IMR-90 (cell line): Measurements from ENCODE around the gene MND1. TPM values are rescaled to one million over a fixed set of nuclear protein-coding genes. Genes with fewer than 3 reads are reported as not detected.

Experiments
- ATAC-seq: fragments of 200-7000 bp; cut with Tn5 transposase; 2 replicates; pipeline ENCODE4 v1.9.1; 2020; ENCODE audit warnings: low read depth, mild to moderate bottlenecking, moderate library complexity
- BruUV-seq: library from RNA; stranded (reverse); fragments of 400-500 nt; replicated peaks from 2 replicates; lab custom pipeline; 2021; lab: Mats Ljungman, UMichigan
- CTCF ChIA-PET: fragments of 300-600 bp; formaldehyde crosslinking; extraction: SDS; loops from one replicate; lab custom pipeline; 2021; ENCODE audit warnings: antibody characterized with exemption; lab: Yijun Ruan, JAX
- POLR2A ChIA-PET: fragments of 300-600 bp; sonication (Branson Sonifier 250); formaldehyde crosslinking; loops from one replicate; lab custom pipeline; 2022; ENCODE audit warnings: antibody characterized with exemption; ENCODE audit not compliant: unreplicated experiment; lab: Charles Lee
- DNase-seq: peaks from one replicate; pipeline ENCODE4 v3.0.0; 2013
- H2AFZ ChIP-seq: replicated peaks from 2 replicates; pipeline ENCODE3; 2013; ENCODE audit warnings: low read length, mild to moderate bottlenecking; ENCODE audit not compliant: poor library complexity
- H2AK5ac ChIP-seq: 2 replicates; pipeline ENCODE4 v1.6.1; 2013; ENCODE audit warnings: low read depth, low read length, inconsistent platforms
- H2AK9ac ChIP-seq: replicated peaks from 2 replicates; pipeline ENCODE3; 2013; ENCODE audit warnings: mild to moderate bottlenecking, low read depth, low read length, moderate library complexity; ENCODE audit not compliant: poor library complexity
- H2BK120ac ChIP-seq: 2 replicates; pipeline ENCODE4 v1.6.1; 2013; ENCODE audit warnings: low read depth, low read length, inconsistent platforms
- H2BK15ac ChIP-seq: 3 replicates; pipeline ENCODE4 v1.6.1; 2013; ENCODE audit warnings: low read depth, low read length, inconsistent platforms
- H2BK20ac ChIP-seq: 2 replicates; pipeline ENCODE4 v1.6.1; 2013; ENCODE audit warnings: low read depth, mild to moderate bottlenecking, inconsistent platforms, low read length, moderate library complexity
- H2BK5ac ChIP-seq: 2 replicates; pipeline ENCODE4 v1.6.1; 2013; ENCODE audit warnings: mild to moderate bottlenecking, low read depth, low read length, inconsistent platforms; ENCODE audit not compliant: poor library complexity, severe bottlenecking
- H3K14ac ChIP-seq: replicated peaks from 2 replicates; pipeline ENCODE4 v1.6.1; 2013; ENCODE audit warnings: low read depth, low read length, inconsistent platforms
- H3K18ac ChIP-seq: 2 replicates; pipeline ENCODE4 v1.6.1; 2013; ENCODE audit warnings: low read depth, low read length, control low read depth
- H3K23ac ChIP-seq: 2 replicates; pipeline ENCODE4 v1.6.1; 2013; ENCODE audit warnings: low read depth, low read length, inconsistent platforms
- H3K27ac ChIP-seq: 2 replicates; pipeline ENCODE4 v1.5.1; 2013; ENCODE audit warnings: mild to moderate bottlenecking, control low read depth, low read length; ENCODE audit not compliant: insufficient read depth
- H3K27me3 ChIP-seq: 2 replicates; pipeline ENCODE4 v1.6.1; 2013; ENCODE audit warnings: low read length; ENCODE audit not compliant: control insufficient read depth, insufficient read depth
- H3K36me3 ChIP-seq: 2 replicates; pipeline ENCODE4 v1.6.1; 2013; ENCODE audit warnings: low read length, mixed read lengths; ENCODE audit not compliant: control insufficient read depth, insufficient read depth
- H3K4ac ChIP-seq: 2 replicates; pipeline ENCODE4 v1.6.1; 2013; ENCODE audit warnings: low read depth, low read length, inconsistent platforms
- H3K4me1 ChIP-seq: 2 replicates; pipeline ENCODE4 v1.6.1; 2013; ENCODE audit warnings: low read length, mixed read lengths; ENCODE audit not compliant: control insufficient read depth, insufficient read depth
- H3K4me2 ChIP-seq: 2 replicates; pipeline ENCODE4 v1.6.1; 2013; ENCODE audit warnings: low read depth, mild to moderate bottlenecking, control low read depth, low read length, moderate library complexity
- H3K4me3 ChIP-seq: 2 replicates; pipeline ENCODE4 v1.5.1; 2013; ENCODE audit warnings: low read depth, mild to moderate bottlenecking, control low read depth, low read length, moderate library complexity; ENCODE audit not compliant: insufficient read depth
- H3K56ac ChIP-seq: 2 replicates; pipeline ENCODE4 v1.6.1; 2013; ENCODE audit warnings: low read length, inconsistent platforms; ENCODE audit not compliant: insufficient read depth; ENCODE audit errors: extremely low read depth
- H3K79me1 ChIP-seq, 2 experiments: 2 replicates each; pipeline ENCODE4 v1.6.1; 2013; ENCODE audit warnings: low read length in 2 of 2, inconsistent platforms in 1 of 2, low read depth in 1 of 2
- H3K9ac ChIP-seq: 2 replicates; pipeline ENCODE4 v1.6.1; 2013; ENCODE audit warnings: low read depth, low read length, control low read depth
- H3K9me1 ChIP-seq: 2 replicates; pipeline ENCODE4 v1.6.1; 2013; ENCODE audit warnings: low read length, inconsistent platforms; ENCODE audit not compliant: insufficient read depth
- H3K9me3 ChIP-seq: 2 replicates; pipeline ENCODE4 v1.6.1; 2013; ENCODE audit warnings: low read length; ENCODE audit not compliant: control insufficient read depth, insufficient read depth
- H4K20me1 ChIP-seq: 2 replicates; pipeline ENCODE4 v1.6.1; 2013; ENCODE audit warnings: low read length, inconsistent platforms; ENCODE audit not compliant: insufficient read depth
- H4K5ac ChIP-seq: 2 replicates; pipeline ENCODE4 v1.6.1; 2013; ENCODE audit warnings: mild to moderate bottlenecking, low read depth, low read length, control low read depth
- H4K8ac ChIP-seq, 2 experiments: 2 replicates each; pipeline ENCODE4 v1.6.1; 2013; ENCODE audit warnings: low read depth in 2 of 2, low read length in 2 of 2, control low read depth in 1 of 2, inconsistent platforms in 1 of 2
- H4K91ac ChIP-seq: 2 replicates; pipeline ENCODE4 v1.6.1; 2013; ENCODE audit warnings: low read depth, low read length, inconsistent platforms; ENCODE audit not compliant: insufficient read depth
- MAZ ChIP-seq: IDR thresholded peaks from 2 replicates; pipeline ENCODE4 v1.6.1; 2012; ENCODE audit warnings: low read depth, mild to moderate bottlenecking, low read length, improper control_type of control experiment, moderate library complexity, borderline replicate concordance
- RFX5 ChIP-seq: IDR thresholded peaks from 2 replicates; pipeline ENCODE4 v1.8.0; 2012; ENCODE audit warnings: low read depth, mild to moderate bottlenecking, low read length, moderate library complexity
- USF2 ChIP-seq: fragments of 150-350 bp; IDR thresholded peaks from 2 replicates; pipeline ENCODE4 v1.6.1; 2017; ENCODE audit warnings: mild to moderate bottlenecking, antibody characterized with exemption, low read length, low read depth
- WGBS, 2 experiments: methylation state at CpG; one replicate each; pipeline versions ENCODE4 v1.1.5 to v1.1.7; 2013; ENCODE audit warnings: missing lambda C conversion rate in 2 of 2; ENCODE audit not compliant: insufficient read length in 1 of 2; ENCODE audit errors: extremely low coverage in 2 of 2; 5-methylcytosine and 5-hydroxymethylcytosine counted together
- dilution Hi-C: fragments of 300-500 bp; cut with HindIII; formaldehyde crosslinking; loops from one replicate; pipeline ENCODE4 v1.14.3; 2018; ENCODE audit warnings: low sequenced_read_pairs; ENCODE audit not compliant: unreplicated experiment
- in situ Hi-C: fragments of 300-500 bp; cut with MboI; formaldehyde crosslinking; loops from 3 replicates; pipeline ENCODE4 v1.14.3; 2019; ENCODE audit warnings: low sequenced_read_pairs, inconsistent platforms, mixed read lengths
- intact Hi-C: fragments of 100-400 bp; cut with micrococcal nuclease; formaldehyde crosslinking; loops from 2 replicates; pipeline ENCODE4 v1.10.0; 2022
- polyA plus RNA-seq, 3 experiments: library from polyadenylated mRNA; depleted of rRNA; stranded (reverse); fragments of >200 nt; gene quantifications; 2 replicates each; pipeline ENCODE4 v1.2.3, GENCODE V29; 2012; ENCODE audit warnings: low replicate concordance in 1 of 3
- total RNA-seq: library from RNA; depleted of rRNA; stranded (reverse); fragments of >200 nt; gene quantifications from 2 replicates; pipeline ENCODE4 v1.2.3, GENCODE V29; 2012

The MND1 gene
- total and polyA plus RNA-seq, 2 of the 4 experiments (the other 2 are of a cell fraction) = 0.36 to 3.5 TPM

- Histone ChIP-seq H4K8ac (no peak overlapping the region), H3K4ac (no peak overlapping the region; the same call in 1 of the 2 replicates), H4K20me1 (no peaks in the 10 kb centered on the region), H3K9me1 (0 out of 2 replicates have a peak, but pooled peaks cover 3% of the 10 kb centered on the region), H2AFZ (no peak overlapping the region), H3K9ac (no peak overlapping the region), H3K4me3 (no peak overlapping the region), H3K23ac (no peak overlapping the region), H2BK20ac (no peak overlapping the region), H3K4me2 (no peak overlapping the region), H4K5ac (no peak overlapping the region), H3K27me3 (no peaks in the 10 kb centered on the region), H3K9me3 (no peaks in the 10 kb centered on the region), H2AK9ac (no peak overlapping the region), H3K56ac (no peak overlapping the region), H3K79me1 (no peaks in the 10 kb centered on the region), H3K27ac (no peak overlapping the region), H2BK15ac (no peak overlapping the region), H3K36me3 (no peaks in the 10 kb centered on the region), H3K18ac (no peak overlapping the region), H4K91ac (no peak overlapping the region), H2BK5ac (no peak overlapping the region), H2BK120ac (no peak overlapping the region), H3K4me1 (peaks cover 3% of the 10 kb centered on the region; the same call in 1 of the 2 replicates), H2AK5ac (no peak overlapping the region), H3K14ac (no peak overlapping the region)
- no CpG with 5 or more reads among the region's 3 CpGs for WGBS, 2 experiments
- intact Hi-C loops = no loop called here
- dilution Hi-C loops = no loop called here
- in situ Hi-C loops = no loop called here
- ChIA-PET CTCF (no interaction called here), POLR2A (no interaction called here)
- DNase-seq (no peak), ATAC-seq (no peak)
- TF ChIP-seq MAZ (no peak), RFX5 (no peak), USF2 (no peak)
- no TSS peak for BruUV-seq
These were observed 63.4 kb downstream of the MND1 start for GRCh38 chr4:153407906-153408305.
